HepG2 (cell line): ENCODE results near the gene TSPAN9. TPM values are rescaled to one million over a fixed set of nuclear protein-coding genes. Genes with fewer than 3 reads are reported as not detected.
A peak's percentile ranks its signal among the peaks of the same experiment; 100 is the strongest.

ENCODE experiments used
- CHD4 ChIP-seq: fragments of 200-600 bp; sonication (generic); IDR thresholded peaks from 2 replicates; pipeline ENCODE4 v1.7.0; 2017; ENCODE audit warnings: mild to moderate bottlenecking, low read length, borderline replicate concordance
- FOXA3 ChIP-seq: IDR thresholded peaks from 2 replicates; pipeline ENCODE4 v1.6.1; 2016; ENCODE audit warnings: missing genetic modification reagents, missing compliant biosample characterization
- PLRG1 ChIP-seq: fragments of 450-650 bp; conservative IDR thresholded peaks from 2 replicates; pipeline ENCODE4 v1.6.1; 2016
- POGK ChIP-seq: sonication (generic); formaldehyde crosslinking; conservative IDR thresholded peaks from 2 replicates; pipeline ENCODE4 v1.8.0; 2022; ENCODE audit warnings: mild to moderate bottlenecking, moderate library complexity, missing genetic modification reagents
- RFX1 ChIP-seq: fragments of 450-650 bp; IDR thresholded peaks from 2 replicates; pipeline ENCODE4 v1.6.1; 2017
- SIN3A ChIP-seq: IDR thresholded peaks from 2 replicates; pipeline ENCODE4 v1.6.1; 2011; ENCODE audit warnings: low read depth, mild to moderate bottlenecking, control low read depth, low read length, borderline replicate concordance
- SRSF1 ChIP-seq: fragments of 200-400 bp; formaldehyde crosslinking; optimal IDR thresholded peaks from 2 replicates; pipeline ENCODE3; 2017; ENCODE audit warnings: mild to moderate bottlenecking, low read depth, low read length, moderate library complexity
- TFDP1 ChIP-seq: IDR thresholded peaks from 2 replicates; pipeline ENCODE4 v1.6.1; 2016; ENCODE audit warnings: missing compliant biosample characterization, missing genetic modification reagents, borderline replicate concordance
- ZNF207 ChIP-seq: fragments of 450-650 bp; IDR thresholded peaks from 2 replicates; pipeline ENCODE4 v1.6.1; 2016; ENCODE audit warnings: antibody characterized with exemption, borderline replicate concordance
- ZNF260 ChIP-seq: sonication (generic); formaldehyde crosslinking; IDR thresholded peaks from 2 replicates; pipeline ENCODE4 v1.4.0; 2020; ENCODE audit warnings: missing genetic modification reagents, low read depth, mild to moderate bottlenecking, borderline replicate concordance
- ZNF281 ChIP-seq: sonication (generic); formaldehyde crosslinking; IDR thresholded peaks from 2 replicates; pipeline ENCODE4 v1.4.0; 2020; ENCODE audit warnings: missing genetic modification reagents, borderline replicate concordance
- ZNF292 ChIP-seq: sonication (generic); formaldehyde crosslinking; IDR thresholded peaks from 2 replicates; pipeline ENCODE4 v1.8.1; 2022; ENCODE audit warnings: mild to moderate bottlenecking, low read depth, missing genetic modification reagents, borderline replicate concordance
- ZNF326 ChIP-seq: sonication (generic); formaldehyde crosslinking; IDR thresholded peaks from 2 replicates; pipeline ENCODE4 v1.4.0; 2020; ENCODE audit warnings: missing genetic modification reagents, borderline replicate concordance
- ZNF333 ChIP-seq: sonication (generic); formaldehyde crosslinking; IDR thresholded peaks from 2 replicates; pipeline ENCODE4 v1.4.0; 2020; ENCODE audit warnings: mild to moderate bottlenecking, missing genetic modification reagents, borderline replicate concordance
- ZNF556 ChIP-seq: sonication (generic); formaldehyde crosslinking; IDR thresholded peaks from 2 replicates; pipeline ENCODE4 v1.4.0; 2020; ENCODE audit warnings: mild to moderate bottlenecking, missing genetic modification reagents, borderline replicate concordance
- ZNF569 ChIP-seq: sonication (generic); formaldehyde crosslinking; IDR thresholded peaks from 2 replicates; pipeline ENCODE4 v1.5.0; 2020; ENCODE audit warnings: mild to moderate bottlenecking, missing genetic modification reagents, moderate library complexity, borderline replicate concordance
- ZNF713 ChIP-seq: sonication (generic); formaldehyde crosslinking; IDR thresholded peaks from 2 replicates; pipeline ENCODE4 v1.4.0; 2020; ENCODE audit warnings: mild to moderate bottlenecking, missing genetic modification reagents
- ZNF766 ChIP-seq: sonication (generic); formaldehyde crosslinking; IDR thresholded peaks from 2 replicates; pipeline ENCODE4 v1.5.0; 2020; ENCODE audit warnings: missing genetic modification reagents, borderline replicate concordance
- ZNF879 ChIP-seq: sonication (generic); formaldehyde crosslinking; IDR thresholded peaks from 2 replicates; pipeline ENCODE4 v1.8.1; 2023; ENCODE audit warnings: missing genetic modification reagents
- polyA plus RNA-seq, 8 experiments: library from polyadenylated mRNA; depleted of rRNA in 3 of 8; stranded (reverse) in 7 of 8; unstranded in 1 of 8; fragments of >200 nt; fragmentation: Illumina TruSeq in 4 of 8; extraction: Trizol in 4 of 8; gene quantifications; 2 replicates each; pipeline versions ENCODE4 v1.2.1 to v1.2.3, GENCODE V29; 2011 to 2016; ENCODE audit warnings: low read depth in 4 of 8, missing spikeins in 1 of 8, mixed read lengths in 1 of 8; ENCODE audit not compliant: insufficient read depth in 1 of 8
- total RNA-seq, 5 experiments: library from RNA; depleted of rRNA; stranded (reverse); fragments of >200 nt; fragmentation: Illumina TruSeq; extraction: Trizol; gene quantifications; 2 replicates each; pipeline ENCODE4 v1.2.3, GENCODE V29; 2016; ENCODE audit warnings: low read depth in 1 of 5

Gene TSPAN9
- total and polyA plus RNA-seq, 2 of the 13 experiments (the other 11 are each of a cell fraction or from before 2014, with no cell fraction given) = 18.1 to 42.3 TPM

GRCh38 chr12:3165078-3165980 is 88.2 kb downstream of the TSPAN9 start (continued):
- TF ChIP-seq ZNF281 (CRISPR knock-in tag) = peak; percentile 97
- 0 out of 2 replicates have a peak, but pooled peaks have one; percentile 52 for TF ChIP-seq POGK (CRISPR knock-in tag)
- TF ChIP-seq ZNF207 = no peak
- no peak for TF ChIP-seq SRSF1
- TF ChIP-seq TFDP1 (CRISPR knock-in tag) = no peak; the same call in 1 of the 2 replicates
- no peak for TF ChIP-seq PLRG1
- TF ChIP-seq ZNF569 (CRISPR knock-in tag) = no peak
- TF ChIP-seq ZNF766 = no peak
- TF ChIP-seq RFX1 = no peak
- TF ChIP-seq ZNF879 (CRISPR knock-in tag) = no peak
- no peak for TF ChIP-seq ZNF713
- TF ChIP-seq FOXA3 (CRISPR knock-in tag) = peak; percentile 47; the same call in 1 of the 2 replicates
- TF ChIP-seq ZNF326 = no peak
- TF ChIP-seq CHD4 = peak; percentile 64; the same call in 1 of the 2 replicates
- no peak for TF ChIP-seq ZNF260 (CRISPR knock-in tag)
- no peak for TF ChIP-seq ZNF333 (CRISPR knock-in tag)
- TF ChIP-seq ZNF292 (CRISPR knock-in tag) = peak; percentile 79; the same call in 1 of the 2 replicates
- 0 out of 2 replicates have a peak, but pooled peaks have one; percentile 70 for TF ChIP-seq ZNF556 (CRISPR knock-in tag)
- TF ChIP-seq SIN3A = no peak
